Neutrophil (primary cell): ENCODE results near the gene FLYWCH1.
A peak's percentile ranks its signal among the peaks of the same experiment; 100 is the strongest.

Experiments
- H3K27ac ChIP-seq: fragments of 200-600 bp; sonication (generic); 2 replicates; pipeline ENCODE4 v1.5.1; 2016; ENCODE audit warnings: mild to moderate bottlenecking, moderate library complexity
- H3K27me3 ChIP-seq: fragments of 200-600 bp; sonication (generic); 2 replicates; pipeline ENCODE4 v1.6.0; 2016; ENCODE audit warnings: mild to moderate bottlenecking
- H3K36me3 ChIP-seq: fragments of 200-600 bp; sonication (generic); 2 replicates; pipeline ENCODE4 v1.5.1; 2017
- H3K4me1 ChIP-seq, 2 experiments: fragments of 200-600 bp in 1 of 2; sonication (generic) in 1 of 2; 1 replicate in 1 of 2; 2 replicates in 1 of 2; pipeline versions ENCODE4 v1.5.1 to v1.6.1; 2013 to 2016; ENCODE audit warnings: low read depth in 1 of 2, low read length in 1 of 2, mild to moderate bottlenecking in 1 of 2, moderate library complexity in 1 of 2; ENCODE audit not compliant: control insufficient read depth in 1 of 2, insufficient read depth in 1 of 2
- H3K4me3 ChIP-seq, 2 experiments: fragments of 200-600 bp in 1 of 2; sonication (generic) in 1 of 2; 1 replicate in 1 of 2; 2 replicates in 1 of 2; pipeline ENCODE4 v1.5.1; 2013 to 2016; ENCODE audit warnings: low read depth in 1 of 2, low read length in 1 of 2, mild to moderate bottlenecking in 1 of 2, moderate library complexity in 1 of 2
- H3K9me3 ChIP-seq: fragments of 200-600 bp; sonication (generic); 2 replicates; pipeline ENCODE4 v1.5.1; 2016
- TF ChIP-seq, protein P1 (sequence below): fragments of 200-600 bp; sonication (generic); IDR thresholded peaks from 2 replicates; pipeline ENCODE4 v1.5.1; 2016; ENCODE audit warnings: antibody characterized with exemption

The FLYWCH1 gene

DNA sequence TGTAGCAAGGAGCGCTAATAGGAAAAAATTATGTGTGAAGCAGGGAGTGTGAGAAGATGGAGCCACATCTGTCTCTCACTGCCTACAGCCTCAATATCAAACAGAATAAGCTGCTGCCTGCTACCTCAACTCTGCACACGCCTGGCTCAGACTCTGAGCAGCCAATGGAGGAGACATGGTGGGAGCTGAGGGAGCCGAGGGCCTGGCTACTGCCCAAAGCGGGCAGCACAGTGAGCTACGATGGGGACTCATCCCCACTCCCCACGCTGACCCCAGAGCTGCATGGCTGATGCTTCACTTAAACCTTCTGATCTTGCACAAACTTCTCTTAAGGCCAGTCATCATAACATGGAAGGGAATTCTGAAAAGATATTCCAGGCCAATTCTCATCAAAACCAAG lies 39.8 kb upstream of the FLYWCH1 start:
- no peak overlapping the region for H3K27ac ChIP-seq
- TF ChIP-seq, protein P1, sequence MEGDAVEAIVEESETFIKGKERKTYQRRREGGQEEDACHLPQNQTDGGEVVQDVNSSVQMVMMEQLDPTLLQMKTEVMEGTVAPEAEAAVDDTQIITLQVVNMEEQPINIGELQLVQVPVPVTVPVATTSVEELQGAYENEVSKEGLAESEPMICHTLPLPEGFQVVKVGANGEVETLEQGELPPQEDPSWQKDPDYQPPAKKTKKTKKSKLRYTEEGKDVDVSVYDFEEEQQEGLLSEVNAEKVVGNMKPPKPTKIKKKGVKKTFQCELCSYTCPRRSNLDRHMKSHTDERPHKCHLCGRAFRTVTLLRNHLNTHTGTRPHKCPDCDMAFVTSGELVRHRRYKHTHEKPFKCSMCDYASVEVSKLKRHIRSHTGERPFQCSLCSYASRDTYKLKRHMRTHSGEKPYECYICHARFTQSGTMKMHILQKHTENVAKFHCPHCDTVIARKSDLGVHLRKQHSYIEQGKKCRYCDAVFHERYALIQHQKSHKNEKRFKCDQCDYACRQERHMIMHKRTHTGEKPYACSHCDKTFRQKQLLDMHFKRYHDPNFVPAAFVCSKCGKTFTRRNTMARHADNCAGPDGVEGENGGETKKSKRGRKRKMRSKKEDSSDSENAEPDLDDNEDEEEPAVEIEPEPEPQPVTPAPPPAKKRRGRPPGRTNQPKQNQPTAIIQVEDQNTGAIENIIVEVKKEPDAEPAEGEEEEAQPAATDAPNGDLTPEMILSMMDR: no peak
- no peak overlapping the region for H3K4me3 ChIP-seq
- H3K4me1 ChIP-seq: peaks cover 13 to 16% of the 10 kb centered on the region in 2 experiments
- H3K27me3 ChIP-seq: peaks cover 17% of the 10 kb centered on the region
- no peaks in the 10 kb centered on the region for H3K36me3 ChIP-seq
- no peaks in the 10 kb centered on the region for H3K9me3 ChIP-seq

DNA sequence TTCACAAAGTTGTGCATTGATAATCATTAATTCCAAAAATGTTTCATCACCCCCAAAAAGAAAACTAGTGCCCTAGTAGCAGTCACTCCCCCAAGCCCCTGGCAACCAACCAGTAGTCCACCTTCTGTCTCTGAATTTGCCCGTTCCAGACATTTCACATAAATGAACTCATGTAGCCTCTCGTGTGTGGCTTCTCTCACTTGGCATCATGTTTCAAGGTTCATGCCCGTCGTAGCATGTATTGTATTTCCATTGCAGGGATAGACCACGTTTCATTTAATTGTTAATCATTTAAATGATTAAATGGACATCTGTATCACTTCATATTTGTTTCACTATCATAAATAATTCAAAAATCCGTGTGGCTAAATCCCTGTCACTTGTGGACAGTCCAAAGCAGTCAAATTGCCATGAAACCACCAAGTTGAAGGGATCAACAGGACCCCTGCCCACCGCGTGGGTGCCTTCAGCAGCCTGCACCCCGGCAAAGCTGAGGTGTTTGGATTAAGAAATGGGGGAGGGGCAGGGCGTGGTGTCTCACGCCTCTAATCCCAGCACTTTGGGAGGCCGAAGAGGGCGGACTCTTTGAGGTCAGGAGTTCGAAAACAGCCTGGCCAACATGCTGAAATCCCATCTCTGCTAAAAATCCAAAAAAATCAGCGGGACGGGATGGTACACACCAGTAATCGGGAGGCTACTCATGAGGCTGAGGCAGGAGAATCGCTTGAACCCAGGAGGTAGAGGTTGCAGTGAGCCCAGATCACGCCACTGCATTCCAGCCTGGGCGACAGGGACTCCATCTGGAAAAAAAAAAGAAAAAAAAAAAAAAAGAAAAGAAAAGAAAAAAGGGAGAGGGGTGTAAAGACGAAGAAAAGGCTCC lies 37.5 kb upstream of the FLYWCH1 start:
- Histone ChIP-seq H3K27me3 (peaks cover 36% of the 10 kb centered on the region), H3K4me3 (no peak overlapping the region), H3K27ac (no peak overlapping the region), H3K9me3 (no peaks in the 10 kb centered on the region), H3K4me1 (peaks cover 0 to 4% of the 10 kb centered on the region in 2 experiments), H3K36me3 (no peaks in the 10 kb centered on the region)
- TF ChIP-seq, protein P1: no peak

DNA sequence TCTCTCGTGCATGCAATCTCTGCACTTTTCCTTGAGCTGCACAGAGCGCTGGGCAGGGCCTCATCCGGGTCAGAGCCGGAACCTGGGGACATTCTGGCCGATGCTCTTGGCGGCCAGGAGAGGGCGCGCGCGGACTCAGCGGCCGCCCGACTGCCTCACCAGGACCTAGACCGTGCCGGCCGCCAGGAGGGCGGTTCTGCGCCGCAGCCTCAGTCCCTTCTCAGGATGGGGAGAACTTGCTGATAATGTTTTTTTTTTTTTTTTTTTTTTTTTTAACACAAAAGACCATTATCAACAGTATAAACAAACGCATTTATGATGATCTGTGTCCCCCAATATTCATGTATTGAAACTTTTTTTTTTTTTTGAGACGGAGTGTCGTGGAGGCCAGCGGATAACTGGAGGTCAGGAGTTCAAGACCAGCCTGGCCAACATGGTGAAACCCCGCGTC lies 36.8 kb upstream of the FLYWCH1 start:
- peaks cover 43% of the 10 kb centered on the region for H3K27me3 ChIP-seq
- peaks cover 0 to 4% of the 10 kb centered on the region in 2 experiments for H3K4me1 ChIP-seq
- TF ChIP-seq, protein P1: peak; percentile 92
- no peak overlapping the region for H3K27ac ChIP-seq
- no peaks in the 10 kb centered on the region for H3K9me3 ChIP-seq
- H3K4me3 ChIP-seq: no peak overlapping the region
- no peaks in the 10 kb centered on the region for H3K36me3 ChIP-seq

DNA sequence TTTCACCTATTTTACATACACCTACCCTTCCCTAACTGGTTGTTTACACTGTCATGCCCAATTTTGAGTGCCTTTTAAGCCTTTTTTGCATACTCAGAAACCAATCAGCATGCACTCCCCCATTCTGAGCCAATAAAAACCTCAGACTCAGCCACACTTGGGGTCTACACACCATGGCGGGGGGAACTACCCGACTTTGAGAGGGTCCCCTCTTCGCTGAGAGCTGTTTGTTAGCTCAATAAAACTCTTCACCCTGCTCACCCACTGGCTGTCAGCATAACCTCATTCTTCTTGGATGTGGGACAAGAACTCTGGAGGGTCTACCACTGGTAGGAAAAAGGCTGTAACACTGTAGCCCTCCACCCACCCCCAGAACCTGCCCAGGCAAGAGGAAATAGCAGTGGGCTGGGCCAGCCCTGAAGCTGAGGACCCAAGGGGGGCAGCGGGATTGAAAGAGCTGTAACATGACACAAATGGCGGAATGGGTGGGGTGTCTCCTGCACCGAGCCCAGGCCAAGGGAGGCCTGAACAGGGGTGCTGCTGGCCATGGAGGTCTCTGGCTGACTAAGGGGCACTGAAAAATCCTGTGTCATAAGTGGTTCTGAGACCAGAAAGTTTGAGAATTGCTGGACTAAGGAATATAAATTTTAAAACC lies 31.8 kb upstream of the FLYWCH1 start:
- TF ChIP-seq, protein P1: no peak
- Histone ChIP-seq H3K27ac (no peak overlapping the region), H3K4me1 (peaks cover 21 to 23% of the 10 kb centered on the region in 2 experiments), H3K9me3 (no peaks in the 10 kb centered on the region), H3K4me3 (no peak overlapping the region), H3K27me3 (peaks cover 51% of the 10 kb centered on the region), H3K36me3 (no peaks in the 10 kb centered on the region)

DNA sequence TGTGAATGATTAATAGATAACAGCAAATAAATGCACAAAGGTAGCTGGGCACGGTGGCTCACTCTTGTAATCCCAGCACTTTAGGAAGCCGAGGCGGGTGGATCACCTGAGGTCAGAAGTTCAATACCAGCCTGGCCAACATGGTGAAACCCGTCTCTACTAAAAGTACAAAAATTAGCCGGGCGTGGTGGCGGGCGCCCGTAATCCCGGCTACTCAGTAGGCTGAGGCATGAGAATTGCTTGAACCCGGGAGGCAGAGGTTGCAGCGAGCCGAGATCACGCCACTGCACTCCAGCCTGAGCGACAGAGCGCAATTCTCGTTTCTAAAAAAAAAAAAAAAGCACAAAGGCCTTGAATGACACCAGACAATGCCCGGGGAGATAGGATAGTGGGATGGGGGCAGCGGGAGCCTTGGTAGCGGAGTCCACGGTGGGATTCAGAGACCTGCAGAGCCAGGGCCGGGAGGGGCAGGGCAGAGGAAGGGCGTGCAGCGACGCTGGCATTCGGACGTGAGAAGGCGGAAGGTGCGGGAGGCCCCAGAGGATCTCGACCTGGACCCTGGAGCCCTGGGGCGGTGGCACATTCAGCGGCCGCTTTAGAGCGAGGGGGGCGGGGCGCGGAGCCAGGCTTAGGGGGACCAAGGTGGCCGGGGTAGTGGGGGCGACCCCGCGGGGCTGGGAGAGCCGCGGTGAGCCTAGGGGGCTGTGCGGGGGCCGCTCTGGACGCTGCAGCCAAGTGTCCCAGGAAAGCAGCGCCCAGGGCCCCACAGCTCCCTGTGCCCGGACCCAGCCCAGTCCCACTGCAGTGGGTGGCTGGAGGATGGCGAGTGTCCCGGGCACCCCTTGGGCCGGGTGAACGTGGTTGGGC lies 29.7 kb upstream of the FLYWCH1 start:
- Histone ChIP-seq H3K36me3 (no peaks in the 10 kb centered on the region), H3K27me3 (peaks cover 40% of the 10 kb centered on the region), H3K9me3 (no peaks in the 10 kb centered on the region), H3K27ac (peak overlapping the region; percentile 88), H3K4me1 (peaks cover 23% of the 10 kb centered on the region in 2 experiments), H3K4me3 (peak overlapping the region; percentile 81 to 93)
- TF ChIP-seq, protein P1: no peak
